NCI-H1092 (cell line): ENCODE measurements around the gene NUP214.
"Not testable (repeated sequence)": the region's sequence is repeated elsewhere in the genome, so short reads cannot be mapped to it uniquely, and the experiment has no call there.

Source experiments
- DNase-seq: peaks from one replicate; lab custom pipeline; 2025; lab: John Stamatoyannopoulos, UW

The NUP214 gene

DNA sequence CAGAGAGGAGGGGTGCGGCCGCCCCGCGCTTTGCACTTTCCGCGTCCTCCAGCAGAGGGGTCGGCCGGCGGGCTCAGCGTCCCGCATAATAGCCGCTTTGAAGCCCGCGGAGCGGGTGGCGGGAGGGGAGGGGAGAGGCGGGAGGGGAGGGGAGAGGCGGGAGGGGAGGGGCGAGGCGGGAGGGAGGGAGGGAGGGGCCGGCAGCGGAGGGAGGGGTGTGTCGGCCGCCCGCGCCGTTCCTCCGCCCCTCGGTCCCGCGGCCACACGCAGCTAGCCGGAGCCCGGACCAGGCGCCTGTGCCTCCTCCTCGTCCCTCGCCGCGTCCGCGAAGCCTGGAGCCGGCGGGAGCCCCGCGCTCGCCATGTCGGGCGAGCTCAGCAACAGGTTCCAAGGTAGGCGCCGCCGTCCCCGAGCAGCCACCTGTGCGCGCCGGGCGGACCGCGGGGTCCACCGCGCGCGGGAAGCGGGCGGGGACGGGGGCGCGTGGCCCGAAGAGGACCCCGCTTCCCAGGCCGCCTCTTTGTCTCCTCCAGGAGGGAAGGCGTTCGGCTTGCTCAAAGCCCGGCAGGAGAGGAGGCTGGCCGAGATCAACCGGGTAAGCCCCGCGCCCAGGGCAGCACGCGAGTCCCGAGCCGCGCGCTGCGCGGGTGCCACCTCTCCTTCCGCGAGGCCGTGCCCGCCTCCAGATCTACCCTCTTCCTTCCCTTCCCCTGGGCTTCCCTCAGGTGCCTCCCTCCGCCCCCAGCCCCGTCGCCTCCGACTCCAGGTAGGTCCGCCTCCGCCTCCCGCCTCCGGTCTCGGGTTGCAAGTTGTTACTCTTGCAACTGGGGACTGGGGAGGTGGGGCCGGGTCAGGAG, 28.9 kb upstream of the NUP214 start, which contains the start of gene AIF1L:
TSS of gene AIF1L (plus strand) at position 263 of the 857 bp plus-strand sequence. CDS start at position 362, 99 bp downstream.
- peak; percentile 46 for DNase-seq

- no peak for DNase-seq
Measured at GRCh38 chr9:131097126-131097947, 28.0 kb upstream of the NUP214 start.

DNA sequence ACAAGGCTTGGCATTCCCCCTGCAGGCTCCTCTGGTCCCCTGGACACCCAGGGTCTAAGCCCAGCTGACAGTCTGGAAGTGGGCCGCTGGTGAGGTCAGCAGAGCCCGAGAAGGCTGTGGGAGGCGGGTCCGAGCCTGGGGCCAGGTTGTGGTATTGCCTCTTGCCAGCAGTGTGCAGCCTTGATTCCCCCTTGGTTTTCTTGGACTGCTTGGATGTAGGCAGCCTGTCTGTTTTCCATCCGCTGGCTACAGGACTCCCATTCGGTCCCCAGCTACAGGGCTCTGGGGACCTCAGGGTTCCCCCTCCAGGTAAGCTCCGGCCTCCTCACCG, 27.5 kb upstream of the NUP214 start:
- DNase-seq = no peak

- no peak for DNase-seq
Measured at GRCh38 chr9:131098391-131099101, 26.8 kb upstream of the NUP214 start.

GRCh38 chr9:131099102-131099606, 26.2 kb upstream of the NUP214 start:
- DNase-seq = no peak

- DNase-seq = not testable (repeated sequence)
Measured at GRCh38 chr9:131099845-131100244, 25.5 kb upstream of the NUP214 start.

DNA sequence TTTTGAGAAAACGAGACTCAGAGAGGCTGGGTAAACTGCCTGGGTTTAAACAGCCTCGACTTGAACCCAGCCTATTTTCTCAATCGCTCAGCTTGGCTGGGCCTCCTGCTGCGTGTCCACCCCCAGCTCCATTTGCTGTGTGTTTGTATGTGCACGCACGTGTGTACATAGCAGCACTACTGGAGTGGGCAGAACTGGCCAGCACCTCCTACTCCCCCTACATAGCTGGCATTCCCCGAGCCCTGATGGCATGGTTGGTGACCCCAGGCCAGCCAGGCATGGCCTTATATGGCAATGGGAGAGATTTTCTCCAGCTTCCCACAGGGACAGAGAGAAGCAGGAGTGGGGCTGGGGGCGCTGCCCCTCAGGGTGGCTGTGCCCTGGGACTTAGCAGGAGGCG, 24.9 kb upstream of the NUP214 start:
- DNase-seq = no peak

DNA sequence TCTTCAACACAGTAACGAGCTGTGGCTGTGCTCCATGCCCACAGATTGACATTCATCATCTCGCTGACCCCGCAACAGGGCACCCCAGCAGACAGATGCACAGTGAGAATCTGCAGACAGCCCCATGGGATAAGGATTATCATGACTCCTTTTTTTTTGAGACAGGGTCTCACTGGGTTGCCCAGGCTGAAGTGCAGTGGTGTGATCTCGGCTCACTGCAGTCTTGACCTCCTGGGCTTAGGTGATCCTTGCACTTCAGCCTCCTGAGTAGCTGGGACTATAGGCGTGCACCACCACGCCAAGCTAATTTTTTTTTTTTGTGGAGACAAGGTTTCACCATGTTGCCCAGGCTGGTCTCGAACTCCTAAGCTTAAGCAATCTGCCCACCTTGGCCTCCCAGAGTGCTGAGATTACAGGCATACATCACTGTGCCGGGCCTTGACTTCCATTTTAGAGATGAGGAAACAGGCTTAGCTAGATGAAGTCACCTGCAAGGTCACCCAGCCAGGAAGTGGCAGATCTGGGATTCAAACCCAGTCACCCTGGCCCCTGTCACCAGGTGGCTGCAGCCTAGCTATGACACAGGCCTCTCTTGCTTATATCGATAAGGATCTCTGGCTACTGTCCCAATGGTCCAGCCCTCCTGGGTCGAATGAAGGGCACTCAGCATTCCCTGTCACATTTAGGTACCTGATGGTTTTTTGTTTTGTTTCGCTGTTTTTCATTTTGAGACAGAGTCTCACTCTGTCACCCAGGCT, 24.0 kb upstream of the NUP214 start:
- no peak for DNase-seq

- DNase-seq = no peak
Measured at GRCh38 chr9:131103024-131103423, 22.4 kb upstream of the NUP214 start.

DNA sequence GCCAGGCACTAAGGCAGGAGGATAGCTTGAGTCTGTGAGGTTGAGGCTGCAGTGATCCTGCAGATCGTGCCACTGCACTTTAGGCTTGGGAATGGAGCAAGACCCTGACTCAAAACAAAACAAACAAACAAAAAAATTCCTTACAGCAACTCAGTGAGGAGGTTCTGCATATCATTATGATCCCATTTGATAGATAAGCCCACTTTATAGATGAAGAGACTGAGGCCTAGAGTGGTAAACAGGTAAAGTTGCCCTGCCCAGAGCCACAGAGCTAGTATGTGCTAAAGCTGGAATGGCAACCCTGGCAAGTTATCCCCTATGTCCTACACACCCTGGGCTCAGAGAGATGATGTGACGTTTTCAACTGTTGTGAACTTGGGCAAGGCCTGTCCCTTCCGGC, 21.9 kb upstream of the NUP214 start:
- DNase-seq = no peak

GRCh38 chr9:131104016-131104740, 21.2 kb upstream of the NUP214 start:
- no peak for DNase-seq

- no peak for DNase-seq
Measured at GRCh38 chr9:131105952-131106351, 19.4 kb upstream of the NUP214 start.

DNA sequence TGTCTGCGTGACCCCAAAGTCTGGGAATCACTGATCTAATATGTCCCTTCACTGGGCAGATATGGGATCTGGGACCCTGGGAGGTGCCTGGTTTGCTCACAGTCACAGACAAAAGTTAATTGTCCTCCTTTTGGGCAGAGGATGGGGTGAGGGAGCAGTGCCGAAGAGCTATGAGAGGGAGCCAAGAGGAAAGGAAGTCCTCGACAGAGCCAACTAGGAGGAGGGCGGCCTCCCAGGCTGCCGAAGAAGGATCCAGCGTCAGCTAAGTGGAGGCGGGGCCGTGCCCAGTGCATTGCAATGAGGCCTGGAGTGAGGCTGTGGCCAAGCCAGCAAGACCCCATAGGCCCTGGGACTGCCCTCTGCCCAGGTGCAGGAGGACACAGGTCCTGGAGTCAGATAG, 17.6 kb upstream of the NUP214 start:
- DNase-seq = no peak

DNA sequence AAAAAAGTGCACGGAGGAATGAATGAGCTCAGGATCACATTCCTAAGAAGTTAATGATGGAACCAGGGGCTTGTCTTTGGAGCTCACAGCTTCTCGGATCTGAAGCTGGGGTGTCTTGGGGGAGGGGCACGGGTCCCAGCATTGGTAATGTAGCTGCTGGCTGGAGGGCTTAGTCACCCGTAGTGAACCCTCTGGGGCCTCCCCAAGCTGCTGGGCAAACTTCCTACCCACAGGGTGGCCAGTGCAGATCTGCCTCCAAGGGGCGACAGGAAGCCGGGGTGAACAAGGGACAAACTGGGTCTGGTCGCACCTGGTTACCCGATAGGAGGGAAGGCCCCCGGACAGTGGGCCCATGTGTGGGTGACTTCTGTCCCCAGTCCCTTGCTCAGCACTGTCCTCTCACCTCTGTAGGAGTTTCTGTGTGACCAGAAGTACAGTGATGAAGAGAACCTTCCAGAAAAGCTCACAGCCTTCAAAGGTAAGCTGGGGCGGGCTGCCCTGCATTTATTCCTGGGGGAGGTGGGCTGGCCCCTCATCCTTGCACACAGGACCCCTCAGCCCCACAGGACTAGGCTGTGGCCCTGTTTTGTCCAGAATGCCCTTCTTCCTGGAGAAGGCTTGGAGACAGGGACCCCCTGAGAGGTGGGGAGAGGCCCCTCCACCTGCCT, 14.1 kb upstream of the NUP214 start:
- DNase-seq = no peak

- DNase-seq = no peak
Measured at GRCh38 chr9:131111854-131112311, 13.5 kb upstream of the NUP214 start.

- DNase-seq = no peak
Measured at GRCh38 chr9:131112374-131113154, 12.8 kb upstream of the NUP214 start.

- no peak for DNase-seq
Measured at GRCh38 chr9:131113655-131114054, 11.7 kb upstream of the NUP214 start.

DNA sequence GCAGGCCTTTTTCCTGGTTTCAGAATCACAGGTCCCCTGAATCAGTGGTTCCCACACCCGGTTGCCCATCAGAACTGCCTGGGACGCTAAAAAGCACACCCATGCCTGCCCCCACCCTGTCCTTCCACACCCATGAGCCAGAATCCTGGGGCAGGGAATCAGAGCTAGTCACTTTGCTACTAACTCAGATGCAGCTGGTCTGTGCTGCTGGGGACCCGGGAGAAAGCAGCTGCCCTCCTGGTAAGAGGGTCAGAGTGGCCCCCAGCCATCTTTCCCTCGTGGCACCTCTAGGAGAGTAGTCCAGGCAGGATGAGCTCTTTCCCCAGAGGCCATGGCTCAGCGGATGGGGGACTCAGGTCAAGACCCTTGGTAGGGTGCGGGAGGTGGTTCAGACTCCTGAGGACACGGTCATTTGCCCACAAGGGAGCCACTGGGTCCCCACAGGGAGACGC, 11.3 kb upstream of the NUP214 start:
- no peak for DNase-seq

GRCh38 chr9:131115360-131115742, 10.0 kb upstream of the NUP214 start:
- DNase-seq = not testable (repeated sequence)
